Lower lobe of right lung (tissue), 2 donors: ENCODE results near the gene TFDP1. TPM values are rescaled to one million over a fixed set of nuclear protein-coding genes. Genes with fewer than 3 reads are reported as not detected.

Experiments used
- ATAC-seq, 2 donors: fragments of 200-7000 bp; cut with Tn5 transposase; one replicate each; pipeline ENCODE4 v1.9.1; 2020 to 2022; ENCODE audit warnings: mild to moderate bottlenecking in 2 of 2, moderate library complexity in 2 of 2
- DNase-seq: peaks from one replicate; pipeline ENCODE4 v3.0.0-alpha.2; 2020
- H3K27ac ChIP-seq: fragments of 200-600 bp; one replicate; pipeline ENCODE4 v1.8.0; 2022
- H3K27me3 ChIP-seq: fragments of 200-600 bp; one replicate; pipeline ENCODE4 v1.8.0; 2022; ENCODE audit warnings: low read depth
- H3K36me3 ChIP-seq: fragments of 200-600 bp; one replicate; pipeline ENCODE4 v1.8.0; 2022; ENCODE audit warnings: mild to moderate bottlenecking
- H3K4me1 ChIP-seq: fragments of 200-600 bp; one replicate; pipeline ENCODE4 v1.8.0; 2022
- H3K4me3 ChIP-seq: fragments of 200-600 bp; one replicate; pipeline ENCODE4 v1.8.0; 2022; ENCODE audit warnings: mild to moderate bottlenecking
- H3K9me3 ChIP-seq: fragments of 200-600 bp; one replicate; pipeline ENCODE4 v1.8.0; 2022
- CTCF ChIP-seq: fragments of 200-600 bp; IDR thresholded peaks from one replicate; pipeline ENCODE4 v1.8.0; 2022; ENCODE audit warnings: antibody characterized with exemption, mild to moderate bottlenecking
- intact Hi-C: fragments of 100-400 bp; cut with DNase I; formaldehyde crosslinking; loops from one replicate; pipeline ENCODE4 v1.11.0; 2022
- total RNA-seq: library from RNA; stranded (reverse); fragmentation: NEBNext Ultra II Directional; extraction: Animal tissue kit (Norgen Biotek cat#: 25700); gene quantifications from one replicate; pipeline ENCODE4 v1.2.1, GENCODE V29; 2021
- donor health status: DM: no; HTN: yes; CAD: no; lungs with severe emphysema.

The TFDP1 gene
- total RNA-seq, 1 donor from 2014 or later: 47.0 TPM

- TF ChIP-seq CTCF: no peak
- DNase-seq: peak; percentile 18
- Histone ChIP-seq H3K36me3 (peaks cover 41% of the 10 kb centered on the region), H3K27me3 (no peaks in the 10 kb centered on the region), H3K27ac (no peak overlapping the region), H3K9me3 (no peaks in the 10 kb centered on the region), H3K4me1 (no peaks in the 10 kb centered on the region), H3K4me3 (no peak overlapping the region)
- ATAC-seq: no peak
- intact Hi-C loops: no loop called here
Measured at GRCh38 chr13:113538689-113539058, 45.9 kb upstream of the TFDP1 start.

DNA sequence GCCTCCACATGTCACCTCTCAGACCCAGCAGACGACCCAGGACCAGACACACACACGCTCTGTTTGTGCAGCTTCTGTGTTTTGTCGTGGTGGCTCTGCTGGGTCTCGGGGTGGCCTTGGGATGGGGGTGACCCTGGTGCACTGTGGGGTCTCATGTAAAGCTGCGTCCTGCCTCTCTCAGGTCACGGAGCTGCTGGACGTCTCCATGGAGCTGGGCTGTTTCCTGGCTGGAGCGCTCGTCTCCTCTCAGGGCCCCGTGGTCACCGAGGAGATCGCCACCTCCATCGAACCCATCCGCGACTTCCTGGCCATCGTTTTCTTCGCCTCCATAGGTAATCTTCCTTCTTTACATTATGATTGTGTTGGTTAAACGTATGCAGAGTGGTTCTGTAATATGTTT lies 45.4 kb upstream of the TFDP1 start:
- H3K27me3 ChIP-seq: no peaks in the 10 kb centered on the region
- DNase-seq: peak; percentile 24
- peaks cover 45% of the 10 kb centered on the region for H3K36me3 ChIP-seq
- H3K4me1 ChIP-seq: no peaks in the 10 kb centered on the region
- no peak for TF ChIP-seq CTCF
- no peak for ATAC-seq
- no peak overlapping the region for H3K27ac ChIP-seq
- no peak overlapping the region for H3K4me3 ChIP-seq
- intact Hi-C loops: no loop called here
- no peaks in the 10 kb centered on the region for H3K9me3 ChIP-seq

- ATAC-seq (no peak), DNase-seq (no peak)
- H3K27ac ChIP-seq: no peak overlapping the region
- H3K36me3 ChIP-seq: peaks cover 41% of the 10 kb centered on the region
- H3K27me3 ChIP-seq: no peaks in the 10 kb centered on the region
- no peaks in the 10 kb centered on the region for H3K9me3 ChIP-seq
- intact Hi-C loops: no loop called here
- no peak overlapping the region for H3K4me3 ChIP-seq
- H3K4me1 ChIP-seq: no peaks in the 10 kb centered on the region
- no peak for TF ChIP-seq CTCF
Measured at GRCh38 chr13:113539822-113540221, 44.7 kb upstream of the TFDP1 start.

GRCh38 chr13:113540523-113540922 lies 44.0 kb upstream of the TFDP1 start:
- Histone ChIP-seq H3K27me3 (no peaks in the 10 kb centered on the region), H3K4me3 (no peak overlapping the region), H3K9me3 (no peaks in the 10 kb centered on the region), H3K36me3 (peaks cover 34% of the 10 kb centered on the region), H3K27ac (no peak overlapping the region), H3K4me1 (no peaks in the 10 kb centered on the region)
- no peak for DNase-seq
- ATAC-seq: no peak
- intact Hi-C loops: no loop called here
- TF ChIP-seq CTCF: no peak

- Histone ChIP-seq H3K27ac (no peak overlapping the region), H3K36me3 (peaks cover 25% of the 10 kb centered on the region), H3K27me3 (no peaks in the 10 kb centered on the region), H3K9me3 (no peaks in the 10 kb centered on the region), H3K4me3 (no peak overlapping the region), H3K4me1 (no peaks in the 10 kb centered on the region)
- DNase-seq (peak; percentile 20), ATAC-seq (no peak)
- TF ChIP-seq CTCF: no peak
- intact Hi-C loops: no loop called here
Measured at GRCh38 chr13:113542751-113543424, 41.7 kb upstream of the TFDP1 start.
